ENCODE measurements around the gene AARS2.

AARS2 gene

GRCh38 chr6:44260451-44261297 is 52.5 kb downstream of the AARS2 start:
- H3K79me2 ChIP-seq (ENCODE audit: insufficient read depth, low read length) = peaks cover 35% of the 10 kb centered on the region
- H2AFZ ChIP-seq (ENCODE audit: low read depth, low read length) = no peak overlapping the region
- peaks cover 48% of the 10 kb centered on the region for H3K4me1 ChIP-seq (ENCODE audit: insufficient read depth, low read length)
- peaks cover 42% of the 10 kb centered on the region for H3K36me3 ChIP-seq (ENCODE audit: insufficient read depth, low read length)
- DNase-seq (no peak), ATAC-seq (ENCODE audit: insufficient read depth, low read depth) (no peak)
- H3K27ac ChIP-seq (ENCODE audit: low read length) = no peak overlapping the region
- H3K4me2 ChIP-seq (ENCODE audit: insufficient read depth, low read length) = no peak overlapping the region
- TF ChIP-seq EZH2 (IDR thresholded peaks at IDR 0.05; ENCODE audit: borderline replicate concordance, low read depth, low read length, severe bottlenecking) = no peak
- TF ChIP-seq, protein P1, sequence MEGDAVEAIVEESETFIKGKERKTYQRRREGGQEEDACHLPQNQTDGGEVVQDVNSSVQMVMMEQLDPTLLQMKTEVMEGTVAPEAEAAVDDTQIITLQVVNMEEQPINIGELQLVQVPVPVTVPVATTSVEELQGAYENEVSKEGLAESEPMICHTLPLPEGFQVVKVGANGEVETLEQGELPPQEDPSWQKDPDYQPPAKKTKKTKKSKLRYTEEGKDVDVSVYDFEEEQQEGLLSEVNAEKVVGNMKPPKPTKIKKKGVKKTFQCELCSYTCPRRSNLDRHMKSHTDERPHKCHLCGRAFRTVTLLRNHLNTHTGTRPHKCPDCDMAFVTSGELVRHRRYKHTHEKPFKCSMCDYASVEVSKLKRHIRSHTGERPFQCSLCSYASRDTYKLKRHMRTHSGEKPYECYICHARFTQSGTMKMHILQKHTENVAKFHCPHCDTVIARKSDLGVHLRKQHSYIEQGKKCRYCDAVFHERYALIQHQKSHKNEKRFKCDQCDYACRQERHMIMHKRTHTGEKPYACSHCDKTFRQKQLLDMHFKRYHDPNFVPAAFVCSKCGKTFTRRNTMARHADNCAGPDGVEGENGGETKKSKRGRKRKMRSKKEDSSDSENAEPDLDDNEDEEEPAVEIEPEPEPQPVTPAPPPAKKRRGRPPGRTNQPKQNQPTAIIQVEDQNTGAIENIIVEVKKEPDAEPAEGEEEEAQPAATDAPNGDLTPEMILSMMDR (IDR thresholded peaks at IDR 0.05; ENCODE audit: borderline replicate concordance, extremely low read depth, low read length, poor library complexity, severe bottlenecking) = no peak
- H4K20me1 ChIP-seq (ENCODE audit: insufficient read depth, low read length) = peaks cover 19% of the 10 kb centered on the region
- H3K9ac ChIP-seq (ENCODE audit: low read depth, low read length) = no peak overlapping the region
- no peak overlapping the region for H3K4me3 ChIP-seq (ENCODE audit: low read depth in 1 of 2, low read length in 2 of 2)
- H3K9me3 ChIP-seq (ENCODE audit: insufficient read depth, low read length, severe bottlenecking) = no peaks in the 10 kb centered on the region
- H3K27me3 ChIP-seq (ENCODE audit: insufficient read depth, low read length, poor library complexity) = no peaks in the 10 kb centered on the region

DNA sequence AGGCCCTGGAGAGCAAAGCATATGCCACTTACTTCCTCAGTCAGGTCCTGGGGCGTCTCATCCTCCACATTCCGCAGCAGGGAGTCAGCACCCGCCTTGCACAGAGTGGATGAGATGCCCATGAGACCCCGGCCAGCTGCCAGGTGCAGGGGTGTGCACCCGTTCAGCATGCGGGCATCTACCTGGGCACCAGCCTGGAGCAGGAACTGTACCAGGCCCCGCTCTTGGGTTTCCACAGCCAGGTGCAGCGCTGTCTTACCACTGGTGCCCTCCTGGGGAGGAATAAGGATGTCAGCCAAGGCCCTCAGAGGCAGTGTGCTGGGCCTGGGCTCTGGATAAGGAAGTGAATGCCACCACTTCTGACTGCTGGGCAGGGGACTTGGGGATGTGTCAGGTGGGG is 53.1 kb downstream of the AARS2 start:
- no peak overlapping the region for H3K4me2 ChIP-seq (ENCODE audit: insufficient read depth, low read length)
- no peaks in the 10 kb centered on the region for H3K27me3 ChIP-seq (ENCODE audit: insufficient read depth, low read length, poor library complexity)
- H2AFZ ChIP-seq (ENCODE audit: low read depth, low read length) = no peak overlapping the region
- peaks cover 53% of the 10 kb centered on the region for H3K4me1 ChIP-seq (ENCODE audit: insufficient read depth, low read length)
- H3K4me3 ChIP-seq (ENCODE audit: low read depth in 1 of 2, low read length in 2 of 2) = no peak overlapping the region
- peaks cover 48% of the 10 kb centered on the region for H3K36me3 ChIP-seq (ENCODE audit: insufficient read depth, low read length)
- ATAC-seq (ENCODE audit: insufficient read depth, low read depth) (no peak), DNase-seq (no peak)
- no peak overlapping the region for H3K9ac ChIP-seq (ENCODE audit: low read depth, low read length)
- peaks cover 35% of the 10 kb centered on the region for H3K79me2 ChIP-seq (ENCODE audit: insufficient read depth, low read length)
- peaks cover 21% of the 10 kb centered on the region for H4K20me1 ChIP-seq (ENCODE audit: insufficient read depth, low read length)
- H3K27ac ChIP-seq (ENCODE audit: low read length) = no peak overlapping the region
- no peak for TF ChIP-seq EZH2 (IDR thresholded peaks at IDR 0.05; ENCODE audit: borderline replicate concordance, low read depth, low read length, severe bottlenecking)
- TF ChIP-seq, protein P1 (IDR thresholded peaks at IDR 0.05; ENCODE audit: borderline replicate concordance, extremely low read depth, low read length, poor library complexity, severe bottlenecking) = no peak
- H3K9me3 ChIP-seq (ENCODE audit: insufficient read depth, low read length, severe bottlenecking) = no peaks in the 10 kb centered on the region

GRCh38 chr6:44258921-44259320 is 54.2 kb downstream of the AARS2 start:
- Histone ChIP-seq H3K9ac (ENCODE audit: low read depth, low read length) (no peak overlapping the region), H3K27ac (ENCODE audit: low read length) (no peak overlapping the region), H3K79me2 (ENCODE audit: insufficient read depth, low read length) (peaks cover 24% of the 10 kb centered on the region), H3K4me1 (ENCODE audit: insufficient read depth, low read length) (peaks cover 51% of the 10 kb centered on the region), H4K20me1 (ENCODE audit: insufficient read depth, low read length) (peaks cover 22% of the 10 kb centered on the region), H2AFZ (ENCODE audit: low read depth, low read length) (no peak overlapping the region), H3K4me3 (ENCODE audit: low read depth in 1 of 2, low read length in 2 of 2) (no peak overlapping the region), H3K4me2 (ENCODE audit: insufficient read depth, low read length) (no peak overlapping the region), H3K27me3 (ENCODE audit: insufficient read depth, low read length, poor library complexity) (no peaks in the 10 kb centered on the region), H3K9me3 (ENCODE audit: insufficient read depth, low read length, severe bottlenecking) (no peaks in the 10 kb centered on the region), H3K36me3 (ENCODE audit: insufficient read depth, low read length) (peaks cover 59% of the 10 kb centered on the region)
- DNase-seq = no peak
- TF ChIP-seq, protein P1 (IDR thresholded peaks at IDR 0.05; ENCODE audit: borderline replicate concordance, extremely low read depth, low read length, poor library complexity, severe bottlenecking) = no peak
- TF ChIP-seq EZH2 (IDR thresholded peaks at IDR 0.05; ENCODE audit: borderline replicate concordance, low read depth, low read length, severe bottlenecking) = no peak
- no peak for ATAC-seq (ENCODE audit: insufficient read depth, low read depth)
